ENCODE data around the gene MYMX.
"Not testable (repeated sequence)": the region's sequence is repeated elsewhere in the genome, so short reads cannot be mapped to it uniquely, and the experiment has no call there.

The MYMX gene

GRCh38 chr6:44227148-44227793 is 10.5 kb downstream of the MYMX start:
- 94 to 96% methylated on average over 6 of the region's 7 CpGs for WGBS, 2 experiments (ENCODE audit: insufficient coverage in 2 of 2)
- H3K27ac ChIP-seq (ENCODE audit: low read depth, low read length, severe bottlenecking): no peak overlapping the region
- no peak overlapping the region for H3K4me3 ChIP-seq (ENCODE audit: extremely low read depth, insufficient read depth, low read length, poor library complexity, severe bottlenecking)
- H3K9me3 ChIP-seq (ENCODE audit: control insufficient read depth, low read length): no peaks in the 10 kb centered on the region
- H3K36me3 ChIP-seq (ENCODE audit: control insufficient read depth, insufficient read depth, low read length): peaks cover 16% of the 10 kb centered on the region
- peaks cover 20% of the 10 kb centered on the region for H3K4me1 ChIP-seq (ENCODE audit: control insufficient read depth, insufficient read depth, low read length, poor library complexity, severe bottlenecking)

DNA sequence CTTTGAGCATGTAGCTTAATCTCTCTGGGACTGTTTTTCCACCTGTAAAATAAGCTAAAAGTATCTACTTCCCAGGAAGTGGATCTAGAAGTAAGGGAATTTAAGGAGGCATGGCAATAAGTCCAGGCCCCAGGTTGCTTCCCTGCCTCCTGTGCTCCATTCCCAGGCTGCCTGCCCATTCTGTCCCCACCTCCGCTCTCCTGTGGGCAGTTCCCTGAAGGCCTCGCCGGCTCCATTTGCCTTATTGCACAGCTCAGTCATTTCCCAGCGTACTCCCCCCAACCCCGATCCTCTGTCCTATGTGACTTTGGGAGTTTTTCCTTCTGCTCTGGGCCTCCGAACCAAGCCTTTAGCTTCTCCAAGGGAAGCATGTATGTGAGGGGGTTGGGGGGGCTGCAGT is 11.3 kb downstream of the MYMX start:
- H3K36me3 ChIP-seq (ENCODE audit: control insufficient read depth, insufficient read depth, low read length): peaks cover 17% of the 10 kb centered on the region
- H3K27ac ChIP-seq (ENCODE audit: low read depth, low read length, severe bottlenecking): no peak overlapping the region
- H3K4me3 ChIP-seq (ENCODE audit: extremely low read depth, insufficient read depth, low read length, poor library complexity, severe bottlenecking): no peak overlapping the region
- WGBS, 2 experiments (ENCODE audit: insufficient coverage in 2 of 2): 44 to 76% methylated on average over 1 to 5 of the region's 6 CpGs
- H3K9me3 ChIP-seq (ENCODE audit: control insufficient read depth, low read length): no peaks in the 10 kb centered on the region
- H3K4me1 ChIP-seq (ENCODE audit: control insufficient read depth, insufficient read depth, low read length, poor library complexity, severe bottlenecking): peaks cover 18% of the 10 kb centered on the region

DNA sequence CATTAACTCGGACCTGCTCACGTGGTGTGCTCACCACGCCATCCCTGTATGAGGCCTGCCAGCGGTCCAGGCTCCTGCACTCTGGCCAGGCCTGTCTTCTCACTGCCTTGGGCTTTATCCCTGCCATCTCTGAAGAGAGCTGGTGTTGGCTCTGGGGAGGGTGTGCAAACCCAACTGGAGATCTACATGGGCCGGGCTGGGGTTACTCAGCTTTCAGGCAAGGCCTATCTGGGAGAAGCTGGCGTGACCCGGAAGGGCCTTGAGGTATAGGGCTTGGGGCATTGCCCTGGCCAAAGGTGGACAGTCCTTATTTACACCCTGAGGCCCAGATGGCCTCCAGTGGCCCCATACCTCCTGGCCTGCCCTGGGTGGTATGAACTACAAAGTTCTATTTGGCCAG is 11.7 kb downstream of the MYMX start:
- H3K4me1 ChIP-seq (ENCODE audit: control insufficient read depth, insufficient read depth, low read length, poor library complexity, severe bottlenecking): peaks cover 20% of the 10 kb centered on the region
- no peak overlapping the region for H3K27ac ChIP-seq (ENCODE audit: low read depth, low read length, severe bottlenecking)
- H3K9me3 ChIP-seq (ENCODE audit: control insufficient read depth, low read length): no peaks in the 10 kb centered on the region
- H3K36me3 ChIP-seq (ENCODE audit: control insufficient read depth, insufficient read depth, low read length): peaks cover 17% of the 10 kb centered on the region
- 93 to 94% methylated on average over 6 to 7 of the region's 7 CpGs for WGBS, 2 experiments (ENCODE audit: insufficient coverage in 2 of 2)
- no peak overlapping the region for H3K4me3 ChIP-seq (ENCODE audit: extremely low read depth, insufficient read depth, low read length, poor library complexity, severe bottlenecking)

DNA sequence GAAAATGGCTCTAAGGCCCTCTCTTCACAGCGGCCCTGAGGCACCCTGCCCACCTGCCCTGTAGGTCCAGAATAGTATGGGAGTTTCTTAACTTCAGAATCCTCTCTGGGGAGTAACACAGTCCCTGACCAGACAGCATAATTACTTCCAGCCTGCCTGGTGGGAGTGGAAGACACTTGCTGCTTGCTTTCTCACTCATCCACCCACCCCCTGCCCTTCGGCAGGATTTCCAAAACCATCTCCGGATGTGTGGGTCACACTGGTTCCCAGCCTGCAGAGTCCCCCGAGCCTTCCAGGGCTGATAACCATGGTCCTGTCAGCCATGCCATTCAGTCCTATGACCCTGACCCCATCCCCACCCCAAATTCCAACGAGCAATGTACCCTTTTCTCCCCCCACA is 12.1 kb downstream of the MYMX start:
- WGBS, 2 experiments (ENCODE audit: insufficient coverage in 2 of 2): 69 to 94% methylated on average over 3 to 5 of the region's 5 CpGs
- no peak overlapping the region for H3K27ac ChIP-seq (ENCODE audit: low read depth, low read length, severe bottlenecking)
- H3K4me1 ChIP-seq (ENCODE audit: control insufficient read depth, insufficient read depth, low read length, poor library complexity, severe bottlenecking): peaks cover 20% of the 10 kb centered on the region
- H3K4me3 ChIP-seq (ENCODE audit: extremely low read depth, insufficient read depth, low read length, poor library complexity, severe bottlenecking): no peak overlapping the region
- H3K36me3 ChIP-seq (ENCODE audit: control insufficient read depth, insufficient read depth, low read length): peaks cover 17% of the 10 kb centered on the region
- no peaks in the 10 kb centered on the region for H3K9me3 ChIP-seq (ENCODE audit: control insufficient read depth, low read length)

DNA sequence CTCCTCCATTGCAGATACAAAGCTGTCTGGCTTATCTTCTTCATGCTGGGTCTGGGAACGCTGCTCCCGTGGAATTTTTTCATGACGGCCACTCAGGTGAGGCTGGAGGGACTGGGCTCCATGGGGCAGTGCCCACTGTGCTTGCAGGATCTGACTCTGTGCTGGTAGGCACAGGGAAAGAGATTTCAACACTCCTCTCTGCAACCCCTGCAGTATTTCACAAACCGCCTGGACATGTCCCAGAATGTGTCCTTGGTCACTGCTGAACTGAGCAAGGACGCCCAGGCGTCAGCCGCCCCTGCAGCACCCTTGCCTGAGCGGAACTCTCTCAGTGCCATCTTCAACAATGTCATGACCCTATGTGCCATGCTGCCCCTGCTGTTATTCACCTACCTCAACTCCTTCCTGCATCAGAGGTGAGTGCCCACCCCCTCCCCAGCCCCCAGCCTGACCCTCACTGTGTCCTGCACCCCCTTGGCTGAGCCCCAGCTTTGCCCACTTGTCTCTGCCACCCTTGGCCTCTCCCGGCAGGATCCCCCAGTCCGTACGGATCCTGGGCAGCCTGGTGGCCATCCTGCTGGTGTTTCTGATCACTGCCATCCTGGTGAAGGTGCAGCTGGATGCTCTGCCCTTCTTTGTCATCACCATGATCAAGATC is 12.8 kb downstream of the MYMX start:
- WGBS, 2 experiments (ENCODE audit: insufficient coverage in 2 of 2): 96 to 98% methylated on average over 10 to 11 of the region's 11 CpGs
- Histone ChIP-seq H3K36me3 (ENCODE audit: control insufficient read depth, insufficient read depth, low read length) (peaks cover 17% of the 10 kb centered on the region), H3K4me1 (ENCODE audit: control insufficient read depth, insufficient read depth, low read length, poor library complexity, severe bottlenecking) (peaks cover 18% of the 10 kb centered on the region)

GRCh38 chr6:44230034-44230675 is 13.4 kb downstream of the MYMX start:
- Histone ChIP-seq H3K27ac (ENCODE audit: low read depth, low read length, severe bottlenecking) (no peak overlapping the region), H3K4me1 (ENCODE audit: control insufficient read depth, insufficient read depth, low read length, poor library complexity, severe bottlenecking) (peaks cover 21% of the 10 kb centered on the region), H3K36me3 (ENCODE audit: control insufficient read depth, insufficient read depth, low read length) (peaks cover 17% of the 10 kb centered on the region), H3K9me3 (ENCODE audit: control insufficient read depth, low read length) (no peaks in the 10 kb centered on the region), H3K4me3 (ENCODE audit: extremely low read depth, insufficient read depth, low read length, poor library complexity, severe bottlenecking) (no peak overlapping the region)
- 91 to 95% methylated on average over 1 to 2 of the region's 10 CpGs for WGBS, 2 experiments (ENCODE audit: insufficient coverage in 2 of 2)

More for the DNA sequence above, 12.8 kb downstream of the MYMX start:
- Histone ChIP-seq H3K4me3 (ENCODE audit: extremely low read depth, insufficient read depth, low read length, poor library complexity, severe bottlenecking) (no peak overlapping the region), H3K9me3 (ENCODE audit: control insufficient read depth, low read length) (no peaks in the 10 kb centered on the region), H3K27ac (ENCODE audit: low read depth, low read length, severe bottlenecking) (no peak overlapping the region)

DNA sequence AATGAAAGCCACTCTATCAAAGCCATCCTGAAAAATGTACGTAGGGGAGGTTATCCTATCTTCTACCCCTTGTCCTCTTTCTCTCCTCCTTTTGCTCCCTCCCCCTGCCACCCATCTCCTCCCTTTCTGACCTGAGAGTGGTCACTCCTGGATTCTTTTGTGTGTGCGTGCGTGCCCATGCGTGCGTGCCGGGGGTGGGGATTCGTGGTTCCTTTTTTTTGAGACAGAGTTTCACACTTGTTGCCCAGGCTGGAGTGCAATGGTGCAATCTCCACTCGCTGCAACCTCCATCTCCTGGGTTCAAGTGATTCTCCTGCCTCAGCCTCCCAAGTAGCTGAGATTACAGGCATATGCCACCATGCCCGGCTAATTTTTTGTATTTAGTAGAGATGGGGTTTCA is 14.7 kb downstream of the MYMX start:
- WGBS, 2 experiments (ENCODE audit: insufficient coverage in 2 of 2): 96 to 100% methylated on average over 7 of the region's 9 CpGs
- H3K9me3 ChIP-seq (ENCODE audit: control insufficient read depth, low read length); H3K27ac ChIP-seq (ENCODE audit: low read depth, low read length, severe bottlenecking); H3K4me3 ChIP-seq (ENCODE audit: extremely low read depth, insufficient read depth, low read length, poor library complexity, severe bottlenecking): not testable (repeated sequence)
- Histone ChIP-seq H3K4me1 (ENCODE audit: control insufficient read depth, insufficient read depth, low read length, poor library complexity, severe bottlenecking) (peaks cover 19% of the 10 kb centered on the region), H3K36me3 (ENCODE audit: control insufficient read depth, insufficient read depth, low read length) (peaks cover 17% of the 10 kb centered on the region)

GRCh38 chr6:44232676-44233566 is 16.2 kb downstream of the MYMX start:
- Histone ChIP-seq H3K4me1 (ENCODE audit: control insufficient read depth, insufficient read depth, low read length, poor library complexity, severe bottlenecking) (peaks cover 16% of the 10 kb centered on the region), H3K36me3 (ENCODE audit: control insufficient read depth, insufficient read depth, low read length) (peaks cover 17% of the 10 kb centered on the region)
- WGBS, 2 experiments (ENCODE audit: insufficient coverage in 2 of 2): 91% methylated on average over 10 to 15 of the region's 16 CpGs

GRCh38 chr6:44233567-44234100 is 16.9 kb downstream of the MYMX start:
- no peak overlapping the region for H3K4me3 ChIP-seq (ENCODE audit: extremely low read depth, insufficient read depth, low read length, poor library complexity, severe bottlenecking)
- H3K9me3 ChIP-seq (ENCODE audit: control insufficient read depth, low read length): no peaks in the 10 kb centered on the region
- peaks cover 17% of the 10 kb centered on the region for H3K36me3 ChIP-seq (ENCODE audit: control insufficient read depth, insufficient read depth, low read length)
- peaks cover 16% of the 10 kb centered on the region for H3K4me1 ChIP-seq (ENCODE audit: control insufficient read depth, insufficient read depth, low read length, poor library complexity, severe bottlenecking)
- H3K27ac ChIP-seq (ENCODE audit: low read depth, low read length, severe bottlenecking): no peak overlapping the region
- WGBS, 2 experiments (ENCODE audit: insufficient coverage in 2 of 2): 85 to 92% methylated on average over 12 to 14 of the region's 14 CpGs

More at GRCh38 chr6:44232676-44233566, 16.2 kb downstream of the MYMX start:
- Histone ChIP-seq H3K27ac (ENCODE audit: low read depth, low read length, severe bottlenecking) (no peak overlapping the region), H3K9me3 (ENCODE audit: control insufficient read depth, low read length) (no peaks in the 10 kb centered on the region), H3K4me3 (ENCODE audit: extremely low read depth, insufficient read depth, low read length, poor library complexity, severe bottlenecking) (no peak overlapping the region)

All from mesodermal cell (in vitro differentiated cells).